ENCODE data around the gene HLA-DOA.

Gene HLA-DOA

GRCh38 chr6:33029328-33030184 lies 20.2 kb upstream of the HLA-DOA start:
- Histone ChIP-seq H3K27me3 (ENCODE audit: control insufficient read depth, insufficient read depth, low read length) (no peaks in the 10 kb centered on the region), H3K4me3 (ENCODE audit: low read length) (no peak overlapping the region), H3K36me3 (ENCODE audit: control insufficient read depth, low read depth, low read length) (no peaks in the 10 kb centered on the region), H3K4me1 (ENCODE audit: control insufficient read depth, low read depth, low read length) (no peaks in the 10 kb centered on the region), H3K9ac (ENCODE audit: low read length) (no peak overlapping the region), H3K27ac (ENCODE audit: low read length) (no peak overlapping the region), H3K9me3 (ENCODE audit: control insufficient read depth, low read depth, low read length) (no peaks in the 10 kb centered on the region)

GRCh38 chr6:33028220-33028849 lies 18.9 kb upstream of the HLA-DOA start:
- Histone ChIP-seq H3K27me3 (ENCODE audit: control insufficient read depth, insufficient read depth, low read length) (no peaks in the 10 kb centered on the region), H3K36me3 (ENCODE audit: control insufficient read depth, low read depth, low read length) (no peaks in the 10 kb centered on the region), H3K9ac (ENCODE audit: low read length) (no peak overlapping the region), H3K9me3 (ENCODE audit: control insufficient read depth, low read depth, low read length) (no peaks in the 10 kb centered on the region), H3K27ac (ENCODE audit: low read length) (no peak overlapping the region), H3K4me3 (ENCODE audit: low read length) (no peak overlapping the region), H3K4me1 (ENCODE audit: control insufficient read depth, low read depth, low read length) (no peaks in the 10 kb centered on the region)

GRCh38 chr6:33024521-33024920 lies 15.1 kb upstream of the HLA-DOA start:
- H3K27ac ChIP-seq (ENCODE audit: low read length), result no peak overlapping the region
- H3K27me3 ChIP-seq (ENCODE audit: control insufficient read depth, insufficient read depth, low read length), result no peaks in the 10 kb centered on the region
- H3K9me3 ChIP-seq (ENCODE audit: control insufficient read depth, low read depth, low read length), result no peaks in the 10 kb centered on the region
- no peak overlapping the region for H3K4me3 ChIP-seq (ENCODE audit: low read length)
- no peak overlapping the region for H3K9ac ChIP-seq (ENCODE audit: low read length)
- H3K4me1 ChIP-seq (ENCODE audit: control insufficient read depth, low read depth, low read length), result no peaks in the 10 kb centered on the region
- H3K36me3 ChIP-seq (ENCODE audit: control insufficient read depth, low read depth, low read length), result no peaks in the 10 kb centered on the region

- Histone ChIP-seq H3K4me1 (ENCODE audit: control insufficient read depth, low read depth, low read length) (no peaks in the 10 kb centered on the region), H3K27me3 (ENCODE audit: control insufficient read depth, insufficient read depth, low read length) (no peaks in the 10 kb centered on the region), H3K36me3 (ENCODE audit: control insufficient read depth, low read depth, low read length) (no peaks in the 10 kb centered on the region), H3K4me3 (ENCODE audit: low read length) (no peak overlapping the region), H3K9ac (ENCODE audit: low read length) (no peak overlapping the region), H3K27ac (ENCODE audit: low read length) (no peak overlapping the region), H3K9me3 (ENCODE audit: control insufficient read depth, low read depth, low read length) (no peaks in the 10 kb centered on the region)
Observed at GRCh38 chr6:33023536-33023935, 14.1 kb upstream of the HLA-DOA start.

- Histone ChIP-seq H3K4me3 (ENCODE audit: low read length) (no peak overlapping the region), H3K27me3 (ENCODE audit: control insufficient read depth, insufficient read depth, low read length) (no peaks in the 10 kb centered on the region), H3K4me1 (ENCODE audit: control insufficient read depth, low read depth, low read length) (no peaks in the 10 kb centered on the region), H3K36me3 (ENCODE audit: control insufficient read depth, low read depth, low read length) (no peaks in the 10 kb centered on the region), H3K9ac (ENCODE audit: low read length) (no peak overlapping the region), H3K27ac (ENCODE audit: low read length) (no peak overlapping the region), H3K9me3 (ENCODE audit: control insufficient read depth, low read depth, low read length) (no peaks in the 10 kb centered on the region)
Observed at GRCh38 chr6:33021917-33022316, 12.5 kb upstream of the HLA-DOA start.

- Histone ChIP-seq H3K27me3 (ENCODE audit: control insufficient read depth, insufficient read depth, low read length) (no peaks in the 10 kb centered on the region), H3K27ac (ENCODE audit: low read length) (no peak overlapping the region), H3K4me3 (ENCODE audit: low read length) (no peak overlapping the region)
Observed at GRCh38 chr6:33019372-33019771, 10.0 kb upstream of the HLA-DOA start.

GRCh38 chr6:33018904-33019303 lies 9.5 kb upstream of the HLA-DOA start:
- Histone ChIP-seq H3K36me3 (ENCODE audit: control insufficient read depth, low read depth, low read length) (no peaks in the 10 kb centered on the region), H3K27ac (ENCODE audit: low read length) (no peak overlapping the region), H3K4me1 (ENCODE audit: control insufficient read depth, low read depth, low read length) (peaks cover 4% of the 10 kb centered on the region), H3K9ac (ENCODE audit: low read length) (no peak overlapping the region), H3K27me3 (ENCODE audit: control insufficient read depth, insufficient read depth, low read length) (no peaks in the 10 kb centered on the region), H3K4me3 (ENCODE audit: low read length) (no peak overlapping the region), H3K9me3 (ENCODE audit: control insufficient read depth, low read depth, low read length) (no peaks in the 10 kb centered on the region)

More at GRCh38 chr6:33019372-33019771, 10.0 kb upstream of the HLA-DOA start:
- Histone ChIP-seq H3K9ac (ENCODE audit: low read length) (no peak overlapping the region), H3K9me3 (ENCODE audit: control insufficient read depth, low read depth, low read length) (no peaks in the 10 kb centered on the region), H3K36me3 (ENCODE audit: control insufficient read depth, low read depth, low read length) (no peaks in the 10 kb centered on the region), H3K4me1 (ENCODE audit: control insufficient read depth, low read depth, low read length) (peaks cover 4% of the 10 kb centered on the region)

- H3K27me3 ChIP-seq (ENCODE audit: control insufficient read depth, insufficient read depth, low read length), result no peaks in the 10 kb centered on the region
- H3K4me1 ChIP-seq (ENCODE audit: control insufficient read depth, low read depth, low read length), result peaks cover 4% of the 10 kb centered on the region
- H3K4me3 ChIP-seq (ENCODE audit: low read length), result no peak overlapping the region
- H3K9me3 ChIP-seq (ENCODE audit: control insufficient read depth, low read depth, low read length), result no peaks in the 10 kb centered on the region
- H3K36me3 ChIP-seq (ENCODE audit: control insufficient read depth, low read depth, low read length), result no peaks in the 10 kb centered on the region
- H3K27ac ChIP-seq (ENCODE audit: low read length), result no peak overlapping the region
- H3K9ac ChIP-seq (ENCODE audit: low read length), result no peak overlapping the region
Observed at GRCh38 chr6:33018418-33018817, 9.0 kb upstream of the HLA-DOA start.

- H3K9ac ChIP-seq (ENCODE audit: low read length), result no peak overlapping the region
- no peaks in the 10 kb centered on the region for H3K36me3 ChIP-seq (ENCODE audit: control insufficient read depth, low read depth, low read length)
- H3K4me1 ChIP-seq (ENCODE audit: control insufficient read depth, low read depth, low read length), result peaks cover 4% of the 10 kb centered on the region
- H3K9me3 ChIP-seq (ENCODE audit: control insufficient read depth, low read depth, low read length), result no peaks in the 10 kb centered on the region
- no peak overlapping the region for H3K27ac ChIP-seq (ENCODE audit: low read length)
- H3K4me3 ChIP-seq (ENCODE audit: low read length), result no peak overlapping the region
- H3K27me3 ChIP-seq (ENCODE audit: control insufficient read depth, insufficient read depth, low read length), result no peaks in the 10 kb centered on the region
Observed at GRCh38 chr6:33017694-33018353, 8.4 kb upstream of the HLA-DOA start.

GRCh38 chr6:33017018-33017417 lies 7.6 kb upstream of the HLA-DOA start:
- Histone ChIP-seq H3K9ac (ENCODE audit: low read length) (no peak overlapping the region), H3K27me3 (ENCODE audit: control insufficient read depth, insufficient read depth, low read length) (no peaks in the 10 kb centered on the region), H3K27ac (ENCODE audit: low read length) (no peak overlapping the region), H3K36me3 (ENCODE audit: control insufficient read depth, low read depth, low read length) (no peaks in the 10 kb centered on the region), H3K4me3 (ENCODE audit: low read length) (no peak overlapping the region), H3K4me1 (ENCODE audit: control insufficient read depth, low read depth, low read length) (peaks cover 4% of the 10 kb centered on the region), H3K9me3 (ENCODE audit: control insufficient read depth, low read depth, low read length) (no peaks in the 10 kb centered on the region)

- no peak overlapping the region for H3K4me3 ChIP-seq (ENCODE audit: low read length)
- no peaks in the 10 kb centered on the region for H3K36me3 ChIP-seq (ENCODE audit: control insufficient read depth, low read depth, low read length)
- H3K27me3 ChIP-seq (ENCODE audit: control insufficient read depth, insufficient read depth, low read length), result no peaks in the 10 kb centered on the region
- H3K27ac ChIP-seq (ENCODE audit: low read length), result no peak overlapping the region
- H3K9ac ChIP-seq (ENCODE audit: low read length), result no peak overlapping the region
- no peaks in the 10 kb centered on the region for H3K9me3 ChIP-seq (ENCODE audit: control insufficient read depth, low read depth, low read length)
- peaks cover 4% of the 10 kb centered on the region for H3K4me1 ChIP-seq (ENCODE audit: control insufficient read depth, low read depth, low read length)
Observed at GRCh38 chr6:33015798-33016197, 6.4 kb upstream of the HLA-DOA start.
